Medulla oblongata (tissue), 1 donor: ENCODE results near the gene VGLL4.
"Not testable (repeated sequence)": the region's sequence is repeated elsewhere in the genome, so short reads cannot be mapped to it uniquely, and the experiment has no call there.

Source experiments
- DNase-seq: peaks from one replicate; pipeline ENCODE4 v3.0.0-alpha.2; 2015; ENCODE audit errors: extremely low spot score

VGLL4 gene

GRCh38 chr3:11643605-11644087, at the start of gene VGLL4:
VGLL4 (minus strand) TSS chr3:11643915; CDS start chr3:11643518, 397 bp downstream.
- peak; percentile 96 for DNase-seq

- DNase-seq: no peak
These were observed 48.8 kb upstream of the VGLL4 start for GRCh38 chr3:11692532-11692813.

GRCh38 chr3:11691767-11692531, 48.2 kb upstream of the VGLL4 start:
- no peak for DNase-seq

- DNase-seq: no peak
These were observed 47.4 kb upstream of the VGLL4 start for GRCh38 chr3:11690863-11691766.

GRCh38 chr3:11689749-11690148, 46.0 kb upstream of the VGLL4 start:
- DNase-seq: no peak

GRCh38 chr3:11684980-11685379, 41.3 kb upstream of the VGLL4 start:
- not testable (repeated sequence) for DNase-seq

GRCh38 chr3:11680509-11680908, 36.8 kb upstream of the VGLL4 start:
- DNase-seq: no peak

- no peak for DNase-seq
These were observed 36.2 kb upstream of the VGLL4 start for GRCh38 chr3:11679964-11680363.

- DNase-seq: no peak
These were observed 28.6 kb upstream of the VGLL4 start for GRCh38 chr3:11672363-11672762.

- no peak for DNase-seq
These were observed 28.0 kb upstream of the VGLL4 start for GRCh38 chr3:11671648-11672100.

GRCh38 chr3:11668243-11669235, 24.8 kb upstream of the VGLL4 start:
- no peak for DNase-seq

GRCh38 chr3:11665331-11665730, 21.6 kb upstream of the VGLL4 start:
- no peak for DNase-seq

- DNase-seq: no peak
These were observed 18.8 kb upstream of the VGLL4 start for GRCh38 chr3:11662392-11662990.

GRCh38 chr3:11661827-11662226, 18.1 kb upstream of the VGLL4 start:
- DNase-seq: no peak

- no peak for DNase-seq
These were observed 17.4 kb upstream of the VGLL4 start for GRCh38 chr3:11661052-11661656.

- DNase-seq: no peak
These were observed 16.5 kb upstream of the VGLL4 start for GRCh38 chr3:11660242-11660641.

GRCh38 chr3:11658180-11658579, 14.5 kb upstream of the VGLL4 start:
- no peak for DNase-seq

GRCh38 chr3:11655196-11655928, 11.6 kb upstream of the VGLL4 start:
- DNase-seq: no peak

GRCh38 chr3:11654166-11654565, 10.5 kb upstream of the VGLL4 start:
- DNase-seq: no peak
